ENCODE data around the gene CTNNA3. TPM values are rescaled to one million over a fixed set of nuclear protein-coding genes. Genes with fewer than 3 reads are reported as not detected.

The CTNNA3 gene
- total RNA-seq, 2 donors from 2014 or later, result 20.3 to 23.8 TPM

DNA sequence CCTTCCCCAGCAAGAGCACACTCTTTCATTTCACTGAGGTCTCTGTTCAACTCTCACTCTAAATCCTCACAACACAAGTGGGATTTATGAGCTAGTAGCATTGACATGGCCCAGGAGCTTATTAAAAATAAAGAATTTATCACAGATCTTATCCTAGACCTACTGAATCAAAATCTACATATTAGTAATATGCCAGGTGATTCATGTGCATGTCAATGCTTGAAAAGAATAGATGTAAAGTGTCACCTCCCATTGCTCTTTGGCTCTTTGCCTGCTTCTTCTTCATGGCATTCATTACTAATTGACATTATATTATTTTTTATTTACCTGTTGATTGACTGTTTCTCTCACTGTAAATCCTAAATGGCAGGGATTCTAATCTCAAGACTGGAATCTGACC, 1229.4 kb downstream of the CTNNA3 start:
- Histone ChIP-seq H3K9me3 (no peaks in the 10 kb centered on the region), H3K4me3 (no peak overlapping the region), H3K36me3 (no peaks in the 10 kb centered on the region), H3K27ac (no peak overlapping the region), H3K4me1 (no peaks in the 10 kb centered on the region), H3K27me3 (no peaks in the 10 kb centered on the region)
- TF ChIP-seq, protein P1, sequence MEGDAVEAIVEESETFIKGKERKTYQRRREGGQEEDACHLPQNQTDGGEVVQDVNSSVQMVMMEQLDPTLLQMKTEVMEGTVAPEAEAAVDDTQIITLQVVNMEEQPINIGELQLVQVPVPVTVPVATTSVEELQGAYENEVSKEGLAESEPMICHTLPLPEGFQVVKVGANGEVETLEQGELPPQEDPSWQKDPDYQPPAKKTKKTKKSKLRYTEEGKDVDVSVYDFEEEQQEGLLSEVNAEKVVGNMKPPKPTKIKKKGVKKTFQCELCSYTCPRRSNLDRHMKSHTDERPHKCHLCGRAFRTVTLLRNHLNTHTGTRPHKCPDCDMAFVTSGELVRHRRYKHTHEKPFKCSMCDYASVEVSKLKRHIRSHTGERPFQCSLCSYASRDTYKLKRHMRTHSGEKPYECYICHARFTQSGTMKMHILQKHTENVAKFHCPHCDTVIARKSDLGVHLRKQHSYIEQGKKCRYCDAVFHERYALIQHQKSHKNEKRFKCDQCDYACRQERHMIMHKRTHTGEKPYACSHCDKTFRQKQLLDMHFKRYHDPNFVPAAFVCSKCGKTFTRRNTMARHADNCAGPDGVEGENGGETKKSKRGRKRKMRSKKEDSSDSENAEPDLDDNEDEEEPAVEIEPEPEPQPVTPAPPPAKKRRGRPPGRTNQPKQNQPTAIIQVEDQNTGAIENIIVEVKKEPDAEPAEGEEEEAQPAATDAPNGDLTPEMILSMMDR (IDR thresholded peaks at IDR 0.05), result no peak
- DNase-seq (ENCODE audit: low spot score), result no peak

DNA sequence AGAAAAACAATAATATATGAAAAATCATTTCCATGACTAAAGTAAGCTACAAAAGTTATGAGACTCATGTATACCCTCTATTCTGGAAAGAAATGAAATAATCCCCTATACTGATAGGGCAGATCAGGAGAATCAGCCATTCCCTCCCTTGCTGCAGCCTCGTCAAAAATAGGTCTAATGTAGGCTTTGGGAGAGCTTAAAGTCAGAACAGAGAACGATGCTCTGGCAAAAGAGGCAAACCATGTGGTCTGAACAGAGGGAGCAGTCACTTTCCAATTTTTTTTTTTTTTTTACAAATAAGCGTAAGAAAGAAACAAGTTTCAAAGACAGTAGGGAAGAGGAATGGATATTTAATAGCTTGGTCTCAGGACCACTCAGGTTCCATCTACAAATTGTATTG, 1232.4 kb downstream of the CTNNA3 start:
- no peak for DNase-seq (ENCODE audit: low spot score)
- H3K27me3 ChIP-seq, result no peaks in the 10 kb centered on the region
- no peaks in the 10 kb centered on the region for H3K36me3 ChIP-seq
- peaks cover 0 to 7% of the 10 kb centered on the region in 2 donors for H3K9me3 ChIP-seq
- no peak overlapping the region for H3K27ac ChIP-seq
- TF ChIP-seq, protein P1 (IDR thresholded peaks at IDR 0.05), result no peak
- H3K4me1 ChIP-seq, result no peaks in the 10 kb centered on the region
- H3K4me3 ChIP-seq, result no peak overlapping the region

DNA sequence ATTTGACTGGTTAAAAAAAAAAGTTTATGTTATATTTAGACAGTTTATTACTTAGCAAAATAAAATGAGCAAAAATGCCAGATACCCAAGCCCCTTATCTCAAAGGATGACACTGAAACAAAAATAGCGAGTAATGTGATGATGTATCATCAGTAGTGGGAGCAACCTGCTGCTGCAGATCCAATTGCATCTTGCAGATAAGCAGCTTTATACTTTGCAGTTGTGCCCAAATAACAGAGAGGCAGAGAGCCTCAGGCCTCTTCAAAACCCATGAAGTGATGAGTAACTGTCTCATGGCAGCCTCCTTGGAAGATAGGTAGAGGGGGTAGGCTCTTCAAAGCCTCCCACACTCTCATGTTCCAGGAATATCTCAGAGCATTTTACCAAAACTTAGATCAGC, 1238.4 kb downstream of the CTNNA3 start:
- Histone ChIP-seq H3K4me1 (no peaks in the 10 kb centered on the region), H3K36me3 (no peaks in the 10 kb centered on the region), H3K4me3 (no peak overlapping the region), H3K27ac (no peak overlapping the region), H3K27me3 (no peaks in the 10 kb centered on the region), H3K9me3 (peaks cover 0 to 7% of the 10 kb centered on the region in 2 donors)
- DNase-seq (ENCODE audit: low spot score), result no peak
- TF ChIP-seq, protein P1 (IDR thresholded peaks at IDR 0.05), result no peak

DNA sequence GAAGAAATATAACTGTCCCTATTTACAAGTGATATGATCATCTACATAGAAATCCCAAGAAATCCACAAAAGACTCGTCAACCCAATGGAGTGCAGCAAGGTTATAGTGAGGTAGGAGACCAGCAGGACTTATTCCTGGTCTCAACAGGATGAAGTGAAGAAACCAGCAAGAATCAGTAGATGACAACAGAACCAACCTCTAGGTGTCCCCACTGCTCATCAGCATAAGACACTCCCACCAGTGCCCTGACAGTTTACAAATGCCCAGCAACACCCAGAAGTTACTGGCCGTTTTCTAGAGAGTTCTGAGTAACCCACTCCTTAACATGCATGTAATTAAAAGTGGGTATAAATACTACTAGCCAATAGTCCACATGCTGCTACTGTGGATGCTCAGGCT, 1240.7 kb downstream of the CTNNA3 start:
- TF ChIP-seq, protein P1 (IDR thresholded peaks at IDR 0.05), result no peak
- H3K4me3 ChIP-seq, result no peak overlapping the region
- no peak for DNase-seq (ENCODE audit: low spot score)

DNA sequence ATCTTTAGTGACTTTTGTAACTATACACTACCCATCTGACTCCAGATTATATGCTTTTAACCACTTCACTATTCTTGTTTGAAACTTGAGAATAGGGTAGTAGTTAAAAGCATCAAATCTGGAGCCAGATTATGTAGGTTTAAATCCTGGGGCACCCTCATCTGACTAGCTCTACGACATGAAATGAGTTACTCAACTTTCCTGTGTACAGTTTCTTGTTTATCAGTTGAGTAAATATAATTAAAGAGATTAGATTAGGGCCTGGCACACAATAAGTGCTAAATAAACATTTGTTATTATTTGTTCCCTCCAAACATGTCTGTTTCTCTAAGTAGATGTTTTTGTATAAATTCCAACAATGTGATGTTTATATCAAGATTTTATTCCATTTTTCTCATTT, 1255.4 kb downstream of the CTNNA3 start:
- TF ChIP-seq, protein P1 (IDR thresholded peaks at IDR 0.05), result no peak
- Histone ChIP-seq H3K27ac (no peak overlapping the region), H3K4me3 (no peak overlapping the region), H3K27me3 (no peaks in the 10 kb centered on the region), H3K36me3 (no peaks in the 10 kb centered on the region), H3K9me3 (no peaks in the 10 kb centered on the region), H3K4me1 (no peaks in the 10 kb centered on the region)
- no peak for DNase-seq (ENCODE audit: low spot score)

More for the DNA sequence above, 1240.7 kb downstream of the CTNNA3 start:
- Histone ChIP-seq H3K9me3 (peaks cover 0 to 4% of the 10 kb centered on the region in 2 donors), H3K4me1 (no peaks in the 10 kb centered on the region), H3K27ac (no peak overlapping the region), H3K36me3 (no peaks in the 10 kb centered on the region), H3K27me3 (no peaks in the 10 kb centered on the region)

DNA sequence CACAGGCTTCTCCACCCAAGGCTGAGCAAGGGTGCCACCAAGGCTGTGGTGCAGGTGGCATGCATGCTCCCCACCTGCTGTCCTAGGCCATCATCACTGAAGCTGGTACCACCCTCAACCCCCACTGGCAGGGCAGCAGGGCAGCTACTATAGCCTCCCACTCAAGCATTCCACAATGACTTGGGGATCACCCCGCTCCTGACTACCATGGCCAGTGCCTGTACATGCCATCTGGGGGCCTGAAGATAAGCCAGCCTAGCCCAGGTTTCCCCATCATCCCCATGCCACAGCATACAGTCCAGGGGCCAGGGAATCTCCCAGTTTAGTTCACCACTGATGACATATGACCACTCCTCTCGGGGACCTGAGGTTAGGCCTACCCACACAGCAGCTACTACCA, 1281.1 kb downstream of the CTNNA3 start:
- TF ChIP-seq, protein P1 (IDR thresholded peaks at IDR 0.05), result no peak
- no peaks in the 10 kb centered on the region for H3K4me1 ChIP-seq

More for the DNA sequence above, 1281.1 kb downstream of the CTNNA3 start:
- H3K36me3 ChIP-seq, result no peaks in the 10 kb centered on the region
- no peaks in the 10 kb centered on the region for H3K27me3 ChIP-seq
- DNase-seq (ENCODE audit: low spot score), result no peak
- peaks cover under 1 to 26% of the 10 kb centered on the region in 2 donors for H3K9me3 ChIP-seq
- H3K4me3 ChIP-seq, result no peak overlapping the region
- H3K27ac ChIP-seq, result no peak overlapping the region

Measured in right atrium auricular region (tissue), 2 donors.